Neural cell (in vitro differentiated cells): ENCODE results near the gene LRRC74B. TPM values are rescaled to one million over a fixed set of nuclear protein-coding genes. Genes with fewer than 3 reads are reported as not detected.

Experiments
- H2AFZ ChIP-seq: fragments of 200-600, 300-800 bp; sonication (generic), shearing (Covaris generic); 2 replicates; pipeline ENCODE4 v1.6.0; 2014; ENCODE audit warnings: low read depth, mild to moderate bottlenecking, antibody characterized with exemption, low read length, moderate library complexity
- H3F3A ChIP-seq: fragments of 200-600 bp; shearing (Covaris generic); 2 replicates; pipeline ENCODE4 v1.6.1; 2016; ENCODE audit warnings: mild to moderate bottlenecking, moderate library complexity, mixed read lengths, antibody characterized with exemption, low read length; ENCODE audit not compliant: insufficient read depth, poor library complexity, severe bottlenecking
- H3K27ac ChIP-seq: fragments of 200-600, 300-800 bp; sonication (generic), shearing (Covaris generic); 2 replicates; pipeline ENCODE4 v1.5.1; 2014; ENCODE audit warnings: mild to moderate bottlenecking, low read length, moderate library complexity
- H3K27me3 ChIP-seq: fragments of 300-800, 200-600 bp; sonication (generic), shearing (Covaris generic); 2 replicates; pipeline ENCODE4 v1.6.0; 2014; ENCODE audit warnings: mild to moderate bottlenecking, low read depth, low read length, moderate library complexity; ENCODE audit not compliant: insufficient read depth
- H3K36me3 ChIP-seq: fragments of 300-800, 200-600 bp; sonication (generic), shearing (Covaris generic); 2 replicates; pipeline ENCODE4 v1.5.1; 2014; ENCODE audit warnings: mild to moderate bottlenecking, antibody characterized with exemption, low read length, moderate library complexity; ENCODE audit not compliant: insufficient read depth
- H3K4me2 ChIP-seq: fragments of 300-800, 200-600 bp; sonication (generic), shearing (Covaris generic); 2 replicates; pipeline ENCODE4 v1.6.0; 2014; ENCODE audit warnings: mild to moderate bottlenecking, low read length
- H3K4me3 ChIP-seq: fragments of 300-800, 200-600 bp; sonication (generic), shearing (Covaris generic); 2 replicates; pipeline ENCODE4 v1.5.1; 2014; ENCODE audit warnings: mild to moderate bottlenecking, low read length, moderate library complexity
- H3K79me2 ChIP-seq: fragments of 200-600 bp; shearing (Covaris generic); replicated peaks from 2 replicates; pipeline ENCODE4 v1.6.0; 2014; ENCODE audit warnings: mild to moderate bottlenecking, low read length, moderate library complexity; ENCODE audit not compliant: insufficient read depth
- H3K9ac ChIP-seq: fragments of 300-800, 200-600 bp; sonication (generic), shearing (Covaris generic); 2 replicates; pipeline ENCODE4 v1.6.1; 2016; ENCODE audit warnings: mild to moderate bottlenecking, low read length, mixed read lengths
- H3K9me2 ChIP-seq: fragments of 200-600 bp; shearing (Covaris generic); 2 replicates; pipeline ENCODE4 v1.6.1; 2016; ENCODE audit warnings: mild to moderate bottlenecking, low read length, mixed read lengths; ENCODE audit not compliant: insufficient read depth
- H3K9me3 ChIP-seq: fragments of 200-600, 300-800 bp; sonication (generic), shearing (Covaris generic); 2 replicates; pipeline ENCODE4 v1.6.1; 2016; ENCODE audit warnings: mild to moderate bottlenecking, mixed run types, low read length, moderate library complexity, mixed read lengths
- H4K20me1 ChIP-seq: fragments of 200-600 bp; shearing (Covaris generic); 2 replicates; pipeline ENCODE4 v1.6.1; 2016; ENCODE audit warnings: mild to moderate bottlenecking, mixed run types; ENCODE audit not compliant: insufficient read depth
- EP300 ChIP-seq: fragments of 450-650 bp; conservative IDR thresholded peaks from 2 replicates; pipeline ENCODE4 v1.6.1; 2014; ENCODE audit warnings: antibody characterized with exemption, mild to moderate bottlenecking, moderate library complexity; ENCODE audit not compliant: poor library complexity, severe bottlenecking
- EZH2 ChIP-seq: fragments of 200-600, 300-800 bp; shearing (Covaris generic), sonication (generic); IDR thresholded peaks from 2 replicates; pipeline ENCODE4 v1.6.1; 2014; ENCODE audit warnings: antibody characterized with exemption, low read length, borderline replicate concordance, mild to moderate bottlenecking; ENCODE audit not compliant: insufficient read depth, poor library complexity, severe bottlenecking
- MXI1 ChIP-seq: fragments of 450-650 bp; conservative IDR thresholded peaks from 2 replicates; pipeline ENCODE4 v1.6.1; 2014; ENCODE audit warnings: antibody characterized with exemption, mild to moderate bottlenecking; ENCODE audit not compliant: poor library complexity, severe bottlenecking
- POLR2AphosphoS5 ChIP-seq: IDR thresholded peaks from 2 replicates; pipeline ENCODE4 v1.6.1; 2012
- RAD21 ChIP-seq: fragments of 450-650 bp; conservative IDR thresholded peaks from 2 replicates; pipeline ENCODE4 v1.6.1; 2014; ENCODE audit warnings: antibody characterized with exemption, mild to moderate bottlenecking, moderate library complexity
- REST ChIP-seq: IDR thresholded peaks from 2 replicates; pipeline ENCODE4 v1.6.1; 2012; ENCODE audit warnings: borderline replicate concordance
- SMC3 ChIP-seq: fragments of 450-650 bp; conservative IDR thresholded peaks from 2 replicates; pipeline ENCODE4 v1.6.1; 2014; ENCODE audit warnings: antibody characterized with exemption, mild to moderate bottlenecking, moderate library complexity; ENCODE audit not compliant: poor library complexity
- TAF1 ChIP-seq: IDR thresholded peaks from 2 replicates; pipeline ENCODE4 v1.6.1; 2012; ENCODE audit warnings: low read depth
- polyA plus RNA-seq: library from polyadenylated mRNA; depleted of rRNA; stranded (reverse); fragments of >200 nt; gene quantifications from 2 replicates; pipeline ENCODE4 v1.2.3, GENCODE V29; 2014
- TF ChIP-seq, protein P1 (sequence below): fragments of 450-650 bp; IDR thresholded peaks from 2 replicates; pipeline ENCODE4 v1.5.1; 2014; ENCODE audit warnings: antibody characterized with exemption, mild to moderate bottlenecking, moderate library complexity; ENCODE audit not compliant: poor library complexity, severe bottlenecking

Gene LRRC74B
- polyA plus RNA-seq, 1 donor from 2014 or later = not detected

DNA sequence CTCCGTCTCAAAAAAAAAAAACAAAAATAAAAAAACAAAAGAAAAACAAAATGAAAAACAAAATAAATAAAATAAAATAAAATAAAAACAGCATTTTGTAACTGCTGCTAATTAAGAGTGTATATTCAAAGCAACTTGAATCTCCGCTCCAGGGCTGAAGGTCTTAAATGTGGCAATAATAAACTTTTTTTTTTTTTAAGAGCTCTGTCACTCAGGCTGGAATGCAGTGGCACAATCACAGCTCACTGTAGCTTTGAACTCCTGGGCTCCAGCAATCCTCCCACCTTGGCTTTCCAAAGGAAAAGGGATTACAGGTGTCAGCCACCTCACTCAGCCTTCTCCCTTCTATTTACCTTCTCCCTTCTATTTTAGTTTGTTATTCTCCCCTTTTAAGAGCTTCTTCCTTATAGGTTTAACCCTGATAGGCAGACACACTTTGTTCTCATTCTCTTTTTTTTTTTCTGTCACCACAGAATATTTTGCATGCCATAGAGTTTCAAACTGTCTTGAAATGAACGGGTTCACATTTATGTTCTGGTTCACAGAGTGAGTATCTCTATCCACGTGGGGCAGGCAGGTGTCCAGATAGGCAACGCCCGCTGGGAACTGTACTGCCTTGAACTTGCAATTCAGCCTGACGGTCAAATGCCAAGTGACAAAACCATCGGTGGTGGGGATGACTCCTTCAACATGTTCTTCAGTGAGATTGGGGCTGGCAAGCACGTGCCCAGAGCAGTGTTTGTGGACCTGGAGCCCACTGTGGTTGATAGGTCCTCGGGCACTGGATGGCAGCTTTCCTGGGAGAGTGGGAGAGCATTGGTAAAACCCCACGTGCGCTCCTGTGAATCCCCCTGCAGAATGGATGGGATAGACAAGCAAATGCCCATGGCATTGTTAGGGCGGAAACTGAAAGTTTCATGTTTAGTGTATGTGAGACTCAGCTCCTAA, 19.4 kb downstream of the LRRC74B start:
- Histone ChIP-seq H3K9ac (no peak overlapping the region), H3K4me3 (no peak overlapping the region), H3K4me2 (no peak overlapping the region), H3K9me3 (no peaks in the 10 kb centered on the region), H4K20me1 (no peaks in the 10 kb centered on the region), H3K27me3 (no peaks in the 10 kb centered on the region), H3K79me2 (no peaks in the 10 kb centered on the region), H3F3A (no peaks in the 10 kb centered on the region), H3K36me3 (no peaks in the 10 kb centered on the region), H3K9me2 (no peaks in the 10 kb centered on the region), H3K27ac (no peak overlapping the region), H2AFZ (no peak overlapping the region)
- no peak for TF ChIP-seq SMC3

GRCh38 chr22:21067075-21067900, 21.5 kb downstream of the LRRC74B start:
- Histone ChIP-seq H3K9me2 (no peaks in the 10 kb centered on the region), H3K9me3 (no peaks in the 10 kb centered on the region), H3K4me2 (no peak overlapping the region), H3K9ac (no peak overlapping the region), H2AFZ (no peak overlapping the region), H3K4me3 (no peak overlapping the region), H3K27me3 (no peaks in the 10 kb centered on the region), H3F3A (no peaks in the 10 kb centered on the region), H3K36me3 (no peaks in the 10 kb centered on the region), H4K20me1 (no peaks in the 10 kb centered on the region), H3K27ac (no peak overlapping the region), H3K79me2 (no peaks in the 10 kb centered on the region)
- TF ChIP-seq REST (no peak), EP300 (no peak), MXI1 (no peak), EZH2 (no peak), TAF1 (no peak), SMC3 (no peak), RAD21 (no peak), POLR2AphosphoS5 (no peak)
- TF ChIP-seq, protein P1, sequence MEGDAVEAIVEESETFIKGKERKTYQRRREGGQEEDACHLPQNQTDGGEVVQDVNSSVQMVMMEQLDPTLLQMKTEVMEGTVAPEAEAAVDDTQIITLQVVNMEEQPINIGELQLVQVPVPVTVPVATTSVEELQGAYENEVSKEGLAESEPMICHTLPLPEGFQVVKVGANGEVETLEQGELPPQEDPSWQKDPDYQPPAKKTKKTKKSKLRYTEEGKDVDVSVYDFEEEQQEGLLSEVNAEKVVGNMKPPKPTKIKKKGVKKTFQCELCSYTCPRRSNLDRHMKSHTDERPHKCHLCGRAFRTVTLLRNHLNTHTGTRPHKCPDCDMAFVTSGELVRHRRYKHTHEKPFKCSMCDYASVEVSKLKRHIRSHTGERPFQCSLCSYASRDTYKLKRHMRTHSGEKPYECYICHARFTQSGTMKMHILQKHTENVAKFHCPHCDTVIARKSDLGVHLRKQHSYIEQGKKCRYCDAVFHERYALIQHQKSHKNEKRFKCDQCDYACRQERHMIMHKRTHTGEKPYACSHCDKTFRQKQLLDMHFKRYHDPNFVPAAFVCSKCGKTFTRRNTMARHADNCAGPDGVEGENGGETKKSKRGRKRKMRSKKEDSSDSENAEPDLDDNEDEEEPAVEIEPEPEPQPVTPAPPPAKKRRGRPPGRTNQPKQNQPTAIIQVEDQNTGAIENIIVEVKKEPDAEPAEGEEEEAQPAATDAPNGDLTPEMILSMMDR = no peak
